Astrocyte of the spinal cord (primary cell): Measurements from ENCODE around the gene GRAMD2A.

Experiments
- DNase-seq: peaks from one replicate; pipeline ENCODE4 v3.0.0; 2011; ENCODE audit warnings: low read depth, low spot score
- H3K4me3 ChIP-seq: 2 replicates; pipeline ENCODE4 v1.5.1; 2011; ENCODE audit warnings: low read depth, mild to moderate bottlenecking, low read length, moderate library complexity
- in situ Hi-C: cut with HindIII; loops from 2 replicates; pipeline ENCODE4 v1.10.0; 2017; ENCODE audit warnings: low sequenced_read_pairs
- TF ChIP-seq, protein P1 (sequence below): IDR thresholded peaks from 2 replicates; pipeline ENCODE4 v1.5.1; 2012; ENCODE audit warnings: low read depth, mild to moderate bottlenecking, low read length, inconsistent platforms

GRAMD2A gene

GRCh38 chr15:72133211-72133610, 64.4 kb downstream of the GRAMD2A start:
- no peak overlapping the region for H3K4me3 ChIP-seq
- TF ChIP-seq, protein P1, sequence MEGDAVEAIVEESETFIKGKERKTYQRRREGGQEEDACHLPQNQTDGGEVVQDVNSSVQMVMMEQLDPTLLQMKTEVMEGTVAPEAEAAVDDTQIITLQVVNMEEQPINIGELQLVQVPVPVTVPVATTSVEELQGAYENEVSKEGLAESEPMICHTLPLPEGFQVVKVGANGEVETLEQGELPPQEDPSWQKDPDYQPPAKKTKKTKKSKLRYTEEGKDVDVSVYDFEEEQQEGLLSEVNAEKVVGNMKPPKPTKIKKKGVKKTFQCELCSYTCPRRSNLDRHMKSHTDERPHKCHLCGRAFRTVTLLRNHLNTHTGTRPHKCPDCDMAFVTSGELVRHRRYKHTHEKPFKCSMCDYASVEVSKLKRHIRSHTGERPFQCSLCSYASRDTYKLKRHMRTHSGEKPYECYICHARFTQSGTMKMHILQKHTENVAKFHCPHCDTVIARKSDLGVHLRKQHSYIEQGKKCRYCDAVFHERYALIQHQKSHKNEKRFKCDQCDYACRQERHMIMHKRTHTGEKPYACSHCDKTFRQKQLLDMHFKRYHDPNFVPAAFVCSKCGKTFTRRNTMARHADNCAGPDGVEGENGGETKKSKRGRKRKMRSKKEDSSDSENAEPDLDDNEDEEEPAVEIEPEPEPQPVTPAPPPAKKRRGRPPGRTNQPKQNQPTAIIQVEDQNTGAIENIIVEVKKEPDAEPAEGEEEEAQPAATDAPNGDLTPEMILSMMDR, result no peak
- in situ Hi-C loops, result no loop called here
- no peak for DNase-seq

DNA sequence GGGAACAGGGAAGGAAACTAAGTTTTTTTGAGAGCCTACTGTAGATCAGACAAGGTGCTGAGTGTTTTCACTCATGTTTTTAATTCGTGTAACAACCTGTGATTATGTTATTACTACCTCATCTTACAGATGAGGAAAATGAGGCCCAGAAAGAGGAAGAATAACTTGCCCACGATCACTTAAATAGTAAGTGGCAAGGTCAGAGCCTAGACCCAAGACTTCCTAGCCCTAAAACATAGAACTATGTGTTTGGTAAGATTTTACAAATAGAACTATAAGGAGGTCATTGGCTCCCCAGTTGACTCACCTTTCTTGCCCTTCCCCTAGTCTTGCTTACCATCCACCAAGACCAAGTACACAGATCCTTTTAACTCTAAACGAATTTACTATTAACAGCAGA, 65.7 kb downstream of the GRAMD2A start:
- no peak overlapping the region for H3K4me3 ChIP-seq
- TF ChIP-seq, protein P1, result no peak
- no peak for DNase-seq
- in situ Hi-C loops, result no loop called here

DNA sequence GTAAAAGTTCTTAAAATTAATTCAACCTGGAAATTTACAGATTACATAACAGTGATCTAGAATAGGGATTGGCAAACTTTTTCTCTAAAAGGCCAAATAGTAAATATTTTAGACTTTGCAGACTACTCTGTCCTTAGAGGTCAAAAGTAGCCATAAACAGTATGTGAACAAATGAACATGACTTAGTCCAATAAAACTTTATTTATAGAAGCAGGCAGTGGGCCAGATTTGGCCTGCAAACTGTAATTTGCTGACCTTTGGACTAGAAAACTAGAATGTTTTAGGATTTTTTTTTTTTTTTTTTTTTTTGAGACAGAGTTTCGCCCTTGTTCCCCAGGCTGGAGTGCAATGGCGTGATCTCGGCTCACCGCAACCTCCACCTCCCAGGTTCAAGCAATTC, 67.3 kb downstream of the GRAMD2A start:
- TF ChIP-seq, protein P1, result no peak
- in situ Hi-C loops, result no loop called here
- no peak for DNase-seq
- H3K4me3 ChIP-seq, result no peak overlapping the region

GRCh38 chr15:72128359-72128758, 69.2 kb downstream of the GRAMD2A start:
- no peak for DNase-seq
- TF ChIP-seq, protein P1, result no peak
- no peak overlapping the region for H3K4me3 ChIP-seq
- in situ Hi-C loops, result no loop called here

DNA sequence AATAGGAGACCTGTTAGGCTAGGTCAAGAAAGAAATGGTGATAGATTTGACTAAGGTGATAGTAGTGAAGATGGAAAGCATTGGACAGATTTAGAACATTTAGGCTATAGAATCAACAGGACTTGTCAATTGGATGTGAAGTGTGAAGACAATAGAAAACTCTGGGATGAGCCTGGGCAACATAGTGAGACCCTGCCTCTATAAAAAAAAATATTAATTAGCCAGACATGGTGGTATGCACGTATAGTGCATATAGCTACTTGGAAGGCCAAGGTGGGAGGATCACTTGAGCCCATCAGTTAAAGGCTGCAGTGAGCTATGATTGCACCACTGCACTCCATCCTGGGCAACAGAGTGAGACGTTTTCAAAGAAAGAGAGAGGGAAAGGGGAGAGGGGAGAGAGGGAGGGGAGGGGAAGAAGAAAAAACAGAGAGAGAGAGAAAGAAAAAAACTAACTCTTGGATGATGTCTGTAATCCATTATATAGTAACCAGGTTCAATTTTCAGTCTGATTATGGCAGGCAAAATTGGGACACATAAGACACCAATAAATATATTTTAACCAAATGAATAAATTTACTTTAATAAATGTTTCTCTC, 69.8 kb downstream of the GRAMD2A start:
- TF ChIP-seq, protein P1, result no peak
- no peak overlapping the region for H3K4me3 ChIP-seq
- no peak for DNase-seq
- in situ Hi-C loops, result no loop called here

DNA sequence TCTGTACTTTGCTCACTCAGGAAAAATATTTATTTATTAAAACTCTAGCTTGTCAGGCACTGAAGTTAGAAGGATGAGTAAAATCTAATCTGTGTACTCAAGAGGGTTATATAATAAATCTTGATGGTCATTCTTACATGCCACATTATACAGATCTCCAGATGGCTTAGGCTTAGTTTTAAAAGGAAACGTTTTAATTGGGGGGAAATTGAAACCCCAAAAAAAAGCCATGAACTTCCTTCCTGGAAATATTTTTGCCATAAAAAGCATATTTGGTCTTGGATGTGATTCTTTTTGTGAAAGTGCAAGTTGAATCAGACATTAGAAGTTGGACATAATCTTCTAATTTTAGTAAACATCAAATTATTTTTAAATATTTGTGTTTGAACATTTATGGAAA, 73.4 kb downstream of the GRAMD2A start:
- in situ Hi-C loops, result no loop called here
- no peak for DNase-seq
- H3K4me3 ChIP-seq, result no peak overlapping the region
- TF ChIP-seq, protein P1, result no peak
